Caco-2 (cell line): ENCODE measurements around the gene ATL1. TPM values are rescaled to one million over a fixed set of nuclear protein-coding genes. Genes with fewer than 3 reads are reported as not detected.

Experiments used
- BruUV-seq: library from RNA; stranded (reverse); fragments of 400-500 nt; replicated peaks from 2 replicates; lab custom pipeline; 2021; lab: Mats Ljungman, UMichigan
- CTCF ChIA-PET: fragments of 300-600 bp; sonication (Branson Sonifier 250); formaldehyde crosslinking; loops from one replicate; lab custom pipeline; 2022; ENCODE audit warnings: antibody characterized with exemption; lab: Charles Lee
- POLR2A ChIA-PET: fragments of 300-600 bp; sonication (Branson Sonifier 250); formaldehyde crosslinking; loops from one replicate; lab custom pipeline; 2022; ENCODE audit warnings: antibody characterized with exemption; lab: Charles Lee
- DNase-seq, 2 experiments: peaks; one replicate each; pipeline versions ENCODE4 v3.0.0 to v3.0.0-alpha.2; 2020 to 2022
- H3K27me3 ChIP-seq: replicated peaks from 2 replicates; pipeline ENCODE4 v1.6.0; 2011; ENCODE audit warnings: low read length; ENCODE audit not compliant: control insufficient read depth, insufficient read depth
- H3K36me3 ChIP-seq: 2 replicates; pipeline ENCODE4 v1.5.1; 2011; ENCODE audit warnings: low read length; ENCODE audit not compliant: control insufficient read depth, insufficient read depth
- H3K4me1 ChIP-seq: fragments of 250-450 bp; sonication (Bioruptor Pico); 2 replicates; pipeline ENCODE4 v1.5.1; 2020; ENCODE audit warnings: mild to moderate bottlenecking
- H3K4me3 ChIP-seq: 2 replicates; pipeline ENCODE4 v1.5.1; 2011; ENCODE audit warnings: low read depth, mild to moderate bottlenecking, control low read depth, low read length
- H3K9me3 ChIP-seq: fragments of 250-450 bp; sonication (Bioruptor Pico); 2 replicates; pipeline ENCODE4 v1.5.1; 2020; ENCODE audit warnings: mild to moderate bottlenecking, moderate library complexity
- H3K27ac Mint-ChIP-seq: one replicate; pipeline ENCODE4 v1.8.0; 2022; ENCODE audit warnings: mixed read lengths; ENCODE audit not compliant: unreplicated experiment
- H3K27me3 Mint-ChIP-seq: one replicate; pipeline ENCODE4 v1.8.0; 2022; ENCODE audit warnings: mixed read lengths; ENCODE audit not compliant: insufficient read depth, unreplicated experiment
- H3K36me3 Mint-ChIP-seq: one replicate; pipeline ENCODE4 v1.8.0; 2022; ENCODE audit warnings: mild to moderate bottlenecking, mixed read lengths; ENCODE audit not compliant: insufficient read depth, unreplicated experiment
- H3K4me1 Mint-ChIP-seq: one replicate; pipeline ENCODE4 v1.8.0; 2022; ENCODE audit warnings: low read depth, mixed read lengths; ENCODE audit not compliant: unreplicated experiment
- H3K4me3 Mint-ChIP-seq: one replicate; pipeline ENCODE4 v1.8.0; 2022; ENCODE audit warnings: mild to moderate bottlenecking, moderate library complexity, mixed read lengths; ENCODE audit not compliant: unreplicated experiment
- H3K9me3 Mint-ChIP-seq: one replicate; pipeline ENCODE4 v1.8.0; 2022; ENCODE audit warnings: mixed read lengths; ENCODE audit not compliant: unreplicated experiment
- intact Hi-C: fragments of 100-400 bp; cut with micrococcal nuclease; formaldehyde crosslinking; loops from one replicate; pipeline ENCODE4 v1.10.0; 2022; ENCODE audit not compliant: unreplicated experiment
- total RNA-seq: library from RNA; stranded (reverse); gene quantifications from 2 replicates; pipeline ENCODE4 v1.2.3, GENCODE V29; 2022
- TF ChIP-seq, protein P1 (sequence below), 2 experiments: fragments of 200-600 bp in 1 of 2; IDR thresholded peaks; 1 replicate in 1 of 2; 2 replicates in 1 of 2; pipeline versions ENCODE4 v1.5.1 to v1.8.0; 2011 to 2022; ENCODE audit warnings: antibody characterized with exemption in 1 of 2, control low read depth in 1 of 2, inconsistent platforms in 1 of 2, low read depth in 1 of 2, low read length in 1 of 2, mild to moderate bottlenecking in 1 of 2, moderate library complexity in 1 of 2; ENCODE audit not compliant: insufficient read depth in 1 of 2, severe bottlenecking in 1 of 2, unreplicated experiment in 1 of 2

The ATL1 gene
- total RNA-seq, 1 experiment from 2014 or later = 1.1 TPM

DNA sequence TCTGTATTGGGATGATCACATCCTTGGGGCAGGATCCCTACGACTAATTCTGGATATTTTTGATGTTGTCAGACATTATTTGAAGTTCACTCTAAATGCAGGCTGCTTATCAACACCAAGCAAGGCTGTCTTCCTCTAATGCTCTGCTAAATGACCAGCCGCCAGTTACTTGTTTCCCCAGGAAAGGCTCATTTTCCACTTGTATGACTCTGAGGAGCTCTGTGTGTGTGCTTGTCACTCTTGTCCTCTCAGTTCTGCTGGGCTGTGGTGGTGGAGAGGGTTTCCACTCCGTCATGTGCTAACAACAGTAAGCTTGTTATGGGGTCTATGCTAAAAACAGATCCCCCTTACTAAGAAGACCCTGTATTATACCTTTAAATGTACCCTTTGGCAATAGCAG lies 42.1 kb downstream of the ATL1 start:
- Mint-ChIP-seq H3K36me3 (no peaks in the 10 kb centered on the region), H3K27ac (no peak overlapping the region), H3K4me3 (no peak overlapping the region), H3K4me1 (peaks cover 9% of the 10 kb centered on the region), H3K27me3 (no peaks in the 10 kb centered on the region), H3K9me3 (no peaks in the 10 kb centered on the region)
- no peak for DNase-seq
- no peak overlapping the region for H3K4me3 ChIP-seq
- H3K27me3 ChIP-seq = no peaks in the 10 kb centered on the region
- TF ChIP-seq, protein P1, sequence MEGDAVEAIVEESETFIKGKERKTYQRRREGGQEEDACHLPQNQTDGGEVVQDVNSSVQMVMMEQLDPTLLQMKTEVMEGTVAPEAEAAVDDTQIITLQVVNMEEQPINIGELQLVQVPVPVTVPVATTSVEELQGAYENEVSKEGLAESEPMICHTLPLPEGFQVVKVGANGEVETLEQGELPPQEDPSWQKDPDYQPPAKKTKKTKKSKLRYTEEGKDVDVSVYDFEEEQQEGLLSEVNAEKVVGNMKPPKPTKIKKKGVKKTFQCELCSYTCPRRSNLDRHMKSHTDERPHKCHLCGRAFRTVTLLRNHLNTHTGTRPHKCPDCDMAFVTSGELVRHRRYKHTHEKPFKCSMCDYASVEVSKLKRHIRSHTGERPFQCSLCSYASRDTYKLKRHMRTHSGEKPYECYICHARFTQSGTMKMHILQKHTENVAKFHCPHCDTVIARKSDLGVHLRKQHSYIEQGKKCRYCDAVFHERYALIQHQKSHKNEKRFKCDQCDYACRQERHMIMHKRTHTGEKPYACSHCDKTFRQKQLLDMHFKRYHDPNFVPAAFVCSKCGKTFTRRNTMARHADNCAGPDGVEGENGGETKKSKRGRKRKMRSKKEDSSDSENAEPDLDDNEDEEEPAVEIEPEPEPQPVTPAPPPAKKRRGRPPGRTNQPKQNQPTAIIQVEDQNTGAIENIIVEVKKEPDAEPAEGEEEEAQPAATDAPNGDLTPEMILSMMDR (IDR thresholded peaks at IDR 0.05; ENCODE audit: insufficient read depth in 1 of 2, low read depth in 1 of 2, low read length in 1 of 2, severe bottlenecking in 1 of 2, unreplicated experiment in 1 of 2) = no peak
- no peaks in the 10 kb centered on the region for H3K4me1 ChIP-seq
- no peaks in the 10 kb centered on the region for H3K36me3 ChIP-seq
- intact Hi-C loops = no loop called here
- BruUV-seq = no TSS peak
- H3K9me3 ChIP-seq = no peaks in the 10 kb centered on the region
- ChIA-PET POLR2A (no interaction called here), CTCF (interaction anchor here (1.0 to 2.4 kb wide), 2 partner anchors 172 to 258 kb away, joined by 4 to 6 read pairs; no protein-coding TSS in a partner anchor)

DNA sequence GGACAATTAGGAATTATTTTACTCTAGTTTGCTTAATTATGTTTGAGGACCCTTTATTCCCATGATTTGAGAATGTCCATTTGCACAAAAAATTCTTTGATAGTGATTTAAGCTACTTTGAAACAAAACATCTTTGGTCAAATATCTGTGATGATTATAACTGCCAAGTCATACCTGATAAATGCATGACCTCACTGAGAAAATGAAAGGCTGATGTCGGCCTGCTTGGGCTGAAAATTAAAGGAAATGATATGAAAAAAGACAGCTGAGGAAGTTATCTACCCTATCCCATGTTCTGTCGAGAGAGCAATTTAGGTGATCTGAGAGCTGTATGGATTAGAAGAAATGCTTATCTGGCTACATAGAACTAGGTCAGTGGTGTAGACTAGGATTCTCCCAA lies 43.6 kb downstream of the ATL1 start:
- Histone ChIP-seq H3K4me1 (no peaks in the 10 kb centered on the region), H3K9me3 (no peaks in the 10 kb centered on the region), H3K4me3 (no peak overlapping the region), H3K36me3 (no peaks in the 10 kb centered on the region), H3K27me3 (no peaks in the 10 kb centered on the region)
- peaks cover 9% of the 10 kb centered on the region for H3K4me1 Mint-ChIP-seq
- no peak overlapping the region for H3K4me3 Mint-ChIP-seq
- TF ChIP-seq, protein P1 (IDR thresholded peaks at IDR 0.05; ENCODE audit: insufficient read depth in 1 of 2, low read depth in 1 of 2, low read length in 1 of 2, severe bottlenecking in 1 of 2, unreplicated experiment in 1 of 2) = no peak
- ChIA-PET CTCF (no interaction called here), POLR2A (no interaction called here)
- H3K27me3 Mint-ChIP-seq = no peaks in the 10 kb centered on the region
- H3K36me3 Mint-ChIP-seq = no peaks in the 10 kb centered on the region
- intact Hi-C loops = no loop called here
- H3K27ac Mint-ChIP-seq = no peak overlapping the region
- BruUV-seq = no TSS peak
- no peak for DNase-seq
- H3K9me3 Mint-ChIP-seq = no peaks in the 10 kb centered on the region

DNA sequence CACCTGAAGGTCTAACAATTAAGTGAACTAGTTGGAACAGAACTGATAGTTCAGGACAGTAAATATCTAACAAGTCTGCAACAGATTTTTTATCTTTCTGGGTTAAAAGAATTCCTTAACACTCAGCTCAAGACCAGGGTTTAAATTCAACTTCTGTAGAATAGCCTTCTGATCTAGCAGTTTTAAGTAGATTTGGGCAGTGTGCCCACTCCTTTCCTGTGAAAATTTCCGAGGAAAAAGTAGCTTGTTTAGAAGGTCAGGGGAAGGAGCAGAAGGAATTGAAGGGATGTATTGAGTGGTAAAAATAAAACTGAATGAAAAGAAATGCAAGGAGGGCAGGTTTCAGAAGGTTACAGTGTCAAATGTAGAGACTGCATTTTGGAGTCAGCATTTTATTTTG lies 45.8 kb downstream of the ATL1 start:
- CTCF ChIA-PET = no interaction called here
- no peaks in the 10 kb centered on the region for H3K4me1 Mint-ChIP-seq

More for the DNA sequence above, 45.8 kb downstream of the ATL1 start:
- no peaks in the 10 kb centered on the region for H3K36me3 Mint-ChIP-seq
- POLR2A ChIA-PET = no interaction called here
- no peak overlapping the region for H3K4me3 Mint-ChIP-seq
- Histone ChIP-seq H3K9me3 (no peaks in the 10 kb centered on the region), H3K36me3 (no peaks in the 10 kb centered on the region), H3K4me3 (no peak overlapping the region), H3K27me3 (no peaks in the 10 kb centered on the region), H3K4me1 (no peaks in the 10 kb centered on the region)
- intact Hi-C loops = no loop called here
- DNase-seq = no peak
- H3K9me3 Mint-ChIP-seq = no peaks in the 10 kb centered on the region
- TF ChIP-seq, protein P1 (IDR thresholded peaks at IDR 0.05; ENCODE audit: insufficient read depth in 1 of 2, low read depth in 1 of 2, low read length in 1 of 2, severe bottlenecking in 1 of 2, unreplicated experiment in 1 of 2) = no peak
- peaks cover 4% of the 10 kb centered on the region for H3K27me3 Mint-ChIP-seq
- BruUV-seq = no TSS peak
- H3K27ac Mint-ChIP-seq = no peak overlapping the region
